Left ventricle myocardium inferior (tissue), 1 donor: ENCODE results near the gene CCDC187. TPM values are rescaled to one million over a fixed set of nuclear protein-coding genes. Genes with fewer than 3 reads are reported as not detected.

Experiments
- DNase-seq: peaks from one replicate; pipeline ENCODE4 v3.0.0-alpha.2; 2020
- H3K27ac ChIP-seq: fragments of 200-600 bp; replicated peaks from 2 replicates; pipeline ENCODE4 v1.8.0; 2021
- H3K27me3 ChIP-seq: fragments of 200-600 bp; 2 replicates; pipeline ENCODE4 v1.8.0; 2021; ENCODE audit warnings: low read depth
- H3K36me3 ChIP-seq: fragments of 200-600 bp; 2 replicates; pipeline ENCODE4 v1.8.0; 2021
- H3K4me1 ChIP-seq: fragments of 200-600 bp; 2 replicates; pipeline ENCODE4 v1.8.0; 2021
- H3K4me3 ChIP-seq: fragments of 200-600 bp; 2 replicates; pipeline ENCODE4 v1.8.0; 2021; ENCODE audit warnings: mild to moderate bottlenecking, moderate library complexity
- H3K9me3 ChIP-seq: fragments of 200-600 bp; replicated peaks from 2 replicates; pipeline ENCODE4 v1.8.0; 2021
- CTCF ChIP-seq: fragments of 200-600 bp; IDR thresholded peaks from 2 replicates; pipeline ENCODE4 v1.8.0; 2021; ENCODE audit warnings: antibody characterized with exemption, mild to moderate bottlenecking, borderline replicate concordance
- intact Hi-C: fragments of 100-400 bp; cut with micrococcal nuclease; formaldehyde crosslinking; loops from one replicate; pipeline ENCODE4 v1.11.0; 2022
- total RNA-seq: library from RNA; stranded (reverse); fragmentation: NEBNext Ultra II Directional; extraction: Animal tissue kit (Norgen Biotek cat#: 25700); gene quantifications from one replicate; pipeline ENCODE4 v1.2.1, GENCODE V29; 2021
- donor health status: DM: no; HTN: yes; CAD: no; lungs with severe emphysema.

The CCDC187 gene
- total RNA-seq, 1 donor from 2014 or later: not detected

- no peak for DNase-seq
- TF ChIP-seq CTCF: no peak
- Histone ChIP-seq H3K36me3 (peaks cover 13% of the 10 kb centered on the region), H3K4me1 (peaks cover 30% of the 10 kb centered on the region), H3K27me3 (no peaks in the 10 kb centered on the region), H3K27ac (no peak overlapping the region), H3K4me3 (no peak overlapping the region), H3K9me3 (no peaks in the 10 kb centered on the region)
- intact Hi-C loops: no loop called here
These were observed 68.7 kb downstream of the CCDC187 start for GRCh38 chr9:136235171-136235570.

GRCh38 chr9:136234597-136234996, 69.3 kb downstream of the CCDC187 start:
- no peak overlapping the region for H3K27ac ChIP-seq
- no peak for DNase-seq
- H3K36me3 ChIP-seq: peaks cover 13% of the 10 kb centered on the region
- no peaks in the 10 kb centered on the region for H3K27me3 ChIP-seq
- peaks cover 24% of the 10 kb centered on the region for H3K4me1 ChIP-seq
- H3K4me3 ChIP-seq: no peak overlapping the region
- no peak for TF ChIP-seq CTCF
- no peaks in the 10 kb centered on the region for H3K9me3 ChIP-seq
- intact Hi-C loops: no loop called here

GRCh38 chr9:136233868-136234267, 70.0 kb downstream of the CCDC187 start:
- H3K4me1 ChIP-seq: peaks cover 17% of the 10 kb centered on the region
- no peak overlapping the region for H3K4me3 ChIP-seq
- H3K36me3 ChIP-seq: peaks cover 13% of the 10 kb centered on the region
- no peaks in the 10 kb centered on the region for H3K27me3 ChIP-seq
- TF ChIP-seq CTCF: no peak
- intact Hi-C loops: no loop called here
- H3K9me3 ChIP-seq: no peaks in the 10 kb centered on the region
- no peak for DNase-seq
- no peak overlapping the region for H3K27ac ChIP-seq

- intact Hi-C loops: no loop called here
These were observed 70.5 kb downstream of the CCDC187 start for GRCh38 chr9:136233411-136233810.

GRCh38 chr9:136232969-136233368, 70.9 kb downstream of the CCDC187 start:
- Histone ChIP-seq H3K4me3 (no peak overlapping the region), H3K9me3 (no peaks in the 10 kb centered on the region), H3K36me3 (peaks cover 13% of the 10 kb centered on the region), H3K4me1 (peaks cover 8% of the 10 kb centered on the region), H3K27me3 (no peaks in the 10 kb centered on the region), H3K27ac (no peak overlapping the region)
- TF ChIP-seq CTCF: no peak
- DNase-seq: no peak
- intact Hi-C loops: no loop called here

More at GRCh38 chr9:136233411-136233810, 70.5 kb downstream of the CCDC187 start:
- Histone ChIP-seq H3K36me3 (peaks cover 13% of the 10 kb centered on the region), H3K9me3 (no peaks in the 10 kb centered on the region), H3K27me3 (no peaks in the 10 kb centered on the region), H3K27ac (no peak overlapping the region), H3K4me1 (peaks cover 12% of the 10 kb centered on the region), H3K4me3 (no peak overlapping the region)
- no peak for TF ChIP-seq CTCF
- DNase-seq: no peak
